Stimulated activated CD8-positive, alpha-beta memory T cell treated with anti-CD3 and anti-CD28 coated beads, Interleukin-12 subunit alpha, Interleukin-12 subunit beta, amount 100 ng/mL, for 24 hours (primary cell): Measurements from ENCODE around the gene GOLGA7B.
"Not testable (repeated sequence)": the region's sequence is repeated elsewhere in the genome, so short reads cannot be mapped to it uniquely, and the experiment has no call there.

Experiments used
- DNase-seq: peaks from one replicate; pipeline ENCODE4 v3.0.0-alpha.2; 2020; ENCODE audit errors: extremely low read depth

The GOLGA7B gene

DNA sequence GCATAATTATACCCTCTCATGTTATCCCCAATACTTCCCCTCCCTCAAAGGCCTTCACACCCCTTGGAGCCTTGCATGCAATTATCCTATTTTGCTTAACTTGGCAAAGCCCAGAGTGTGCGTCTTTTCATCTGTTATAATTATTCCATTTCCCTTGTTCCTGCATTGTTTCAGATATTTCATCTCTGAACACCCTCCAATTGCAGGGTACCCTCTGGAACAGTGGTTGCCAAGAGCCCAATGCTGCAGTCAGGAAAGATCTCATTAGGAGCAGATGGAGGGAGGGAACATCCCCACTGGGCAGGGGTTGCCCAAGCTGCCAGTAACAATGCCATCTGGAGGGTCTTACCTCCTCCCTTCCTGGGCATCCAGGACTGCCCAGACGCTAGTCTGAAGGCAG, 18.4 kb upstream of the GOLGA7B start:
- DNase-seq, result no peak

DNA sequence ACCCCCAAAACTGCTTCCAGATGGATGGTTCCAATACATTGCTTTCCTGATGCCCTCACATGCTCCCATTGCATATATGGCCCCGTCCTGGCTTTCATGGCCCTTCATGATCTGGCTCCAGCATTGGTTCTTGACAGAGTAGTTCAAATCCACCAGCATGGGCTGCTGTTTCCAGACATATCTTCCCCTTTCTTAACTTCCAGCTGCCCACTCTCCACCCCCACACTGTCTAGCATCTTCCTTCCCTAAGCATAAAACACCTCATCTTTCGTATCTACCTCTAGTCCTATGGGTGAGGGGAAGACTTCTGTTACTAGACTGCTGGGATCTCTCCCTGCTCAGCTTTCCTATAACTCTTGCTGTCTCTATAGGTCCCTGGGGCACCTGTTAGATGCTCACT, 13.2 kb upstream of the GOLGA7B start:
- no peak for DNase-seq

- no peak for DNase-seq
These were observed 11.6 kb upstream of the GOLGA7B start for GRCh38 chr10:97838091-97838490.

DNA sequence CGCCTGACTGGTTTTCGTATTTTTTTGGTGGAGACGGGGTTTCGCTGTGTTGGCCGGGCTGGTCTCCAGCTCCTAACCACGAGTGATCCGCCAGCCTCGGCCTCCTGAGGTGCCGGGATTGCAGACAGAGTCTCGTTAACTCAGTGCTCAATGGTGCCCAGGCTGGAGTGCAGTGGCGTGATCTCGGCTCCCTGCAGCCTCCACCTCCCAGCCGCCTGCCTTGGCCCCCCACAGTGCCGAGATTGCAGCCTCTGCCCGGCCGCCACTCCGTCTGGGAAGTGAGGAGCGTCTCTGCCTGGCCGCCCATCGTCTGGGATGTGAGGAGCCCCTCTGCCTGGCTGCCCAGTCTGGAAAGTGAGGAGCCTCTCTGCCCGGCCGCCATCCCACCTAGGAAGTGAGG, 8.5 kb upstream of the GOLGA7B start:
- not testable (repeated sequence) for DNase-seq

GRCh38 chr10:97842114-97842513, 7.5 kb upstream of the GOLGA7B start:
- DNase-seq, result not testable (repeated sequence)

DNA sequence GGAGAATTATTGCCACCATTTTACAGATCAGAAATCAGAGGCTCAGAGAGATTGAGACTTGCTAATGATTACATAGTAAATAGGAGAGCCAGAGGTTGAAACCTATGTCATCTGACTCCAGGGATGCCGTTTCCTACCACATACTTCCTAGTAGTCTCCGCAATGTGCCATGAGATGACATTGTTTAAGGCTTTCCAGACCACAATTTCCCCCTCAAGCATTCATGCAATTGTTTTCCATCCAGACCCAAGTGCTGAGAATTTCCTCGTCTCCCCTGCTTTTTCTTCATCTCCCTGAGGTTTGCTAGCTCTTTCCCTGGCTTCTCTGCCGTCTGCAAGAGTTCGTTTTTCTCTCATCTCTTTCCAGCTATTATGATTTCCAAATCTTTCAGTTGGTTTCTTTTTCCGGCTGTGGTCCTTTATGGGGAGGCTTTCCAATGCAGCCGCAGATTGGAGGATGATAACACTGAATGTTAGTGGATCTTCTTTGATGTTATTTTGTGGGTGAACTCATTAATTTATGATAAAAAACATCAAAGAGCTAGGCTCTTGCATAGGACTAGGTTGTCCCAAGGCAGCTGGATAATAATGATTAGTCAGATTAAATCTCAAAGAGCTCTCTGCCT, 6.9 kb upstream of the GOLGA7B start:
- DNase-seq, result no peak

DNA sequence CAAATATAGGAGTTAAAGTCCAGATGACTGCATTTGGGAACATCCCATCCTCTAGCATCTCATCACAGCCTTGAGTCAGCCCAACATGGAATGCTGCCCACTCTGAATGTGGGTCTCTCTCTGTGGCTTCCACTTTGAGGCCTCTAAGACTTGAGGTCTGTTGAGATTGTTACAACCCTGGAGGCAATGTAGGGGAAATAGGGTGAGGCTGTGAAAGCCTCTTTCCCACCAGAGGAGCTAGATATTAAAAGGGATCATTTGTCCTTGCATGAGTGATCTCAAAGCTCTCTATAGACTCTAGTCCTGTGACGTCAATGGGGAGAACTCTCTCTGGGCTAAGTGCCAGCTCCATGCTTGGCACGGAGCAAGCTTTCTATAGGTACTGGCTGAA, 6.4 kb upstream of the GOLGA7B start:
- no peak for DNase-seq

DNA sequence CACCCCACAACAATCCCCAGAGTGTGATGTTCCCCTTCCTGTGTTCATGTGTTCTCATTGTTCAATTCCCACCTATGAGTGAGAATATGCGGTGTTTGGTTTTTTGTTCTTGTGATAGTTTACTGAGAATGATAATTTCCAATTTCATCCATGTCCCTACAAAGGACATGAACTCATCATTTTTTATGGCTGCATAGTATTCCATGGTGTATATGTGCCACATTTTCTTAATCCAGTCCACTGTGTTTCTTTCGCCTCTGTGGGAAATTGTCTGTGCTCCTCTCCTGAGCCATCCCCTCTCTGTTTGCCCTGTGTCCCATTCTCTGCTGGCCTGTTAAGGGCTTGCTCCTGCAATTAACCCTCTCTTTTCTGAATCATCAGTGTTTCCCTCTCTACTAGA, 5.7 kb upstream of the GOLGA7B start:
- not testable (repeated sequence) for DNase-seq

GRCh38 chr10:97844678-97845077, 5.0 kb upstream of the GOLGA7B start:
- no peak for DNase-seq

GRCh38 chr10:97849103-97849686, 448 bp upstream of the GOLGA7B start:
- DNase-seq, result no peak

DNA sequence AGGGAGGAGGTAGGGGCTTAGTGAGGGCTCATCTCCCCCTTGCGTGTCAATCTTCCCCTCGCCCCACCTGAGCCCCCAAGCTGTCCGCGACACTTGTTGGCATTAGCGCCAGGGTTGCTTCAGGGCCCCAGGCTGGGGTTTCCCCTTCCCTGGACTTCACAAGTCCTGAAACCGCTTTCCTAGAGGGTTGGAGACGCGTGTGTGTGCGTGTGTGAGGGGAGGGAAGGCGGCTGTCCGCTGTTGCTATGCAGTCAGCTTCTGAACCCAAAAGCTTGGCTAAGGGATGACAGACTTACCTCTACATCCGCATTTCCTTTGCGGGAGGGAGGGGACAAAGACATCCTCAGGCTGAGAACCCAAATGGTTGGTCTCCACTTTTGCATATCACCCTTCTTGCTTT, 803 bp downstream of the GOLGA7B start:
- DNase-seq, result no peak

DNA sequence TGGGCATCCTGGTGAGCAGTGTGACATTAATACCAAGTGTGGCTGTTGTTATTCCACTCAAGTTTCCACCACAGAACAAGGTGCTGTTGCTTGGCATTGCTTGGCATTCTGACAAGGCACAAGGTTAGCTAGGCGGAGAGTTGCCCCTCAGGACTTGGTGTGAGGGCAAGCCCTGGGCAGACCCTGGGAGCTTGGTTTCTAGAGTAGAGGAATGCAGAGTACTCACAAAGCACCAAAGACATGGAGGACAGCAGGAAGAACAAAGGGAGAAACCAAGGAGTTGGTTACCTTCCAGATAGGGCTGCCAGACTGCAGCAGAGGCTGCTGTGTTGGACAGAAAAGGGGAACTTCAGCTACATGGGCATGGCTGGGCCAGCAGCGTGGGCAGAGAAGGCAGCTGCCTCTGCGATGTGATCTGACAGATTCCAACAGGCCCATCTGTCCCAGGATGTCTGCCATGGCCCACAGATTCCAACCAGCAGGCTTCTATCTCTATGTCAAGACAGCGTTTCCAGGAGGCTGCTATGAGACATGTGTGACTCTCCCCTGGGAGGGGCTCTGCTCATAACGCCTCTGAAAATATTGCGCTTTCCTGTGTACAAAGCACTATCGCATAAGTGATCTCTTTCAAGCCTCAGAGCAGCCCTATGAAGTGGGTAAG, 1.8 kb downstream of the GOLGA7B start:
- no peak for DNase-seq

DNA sequence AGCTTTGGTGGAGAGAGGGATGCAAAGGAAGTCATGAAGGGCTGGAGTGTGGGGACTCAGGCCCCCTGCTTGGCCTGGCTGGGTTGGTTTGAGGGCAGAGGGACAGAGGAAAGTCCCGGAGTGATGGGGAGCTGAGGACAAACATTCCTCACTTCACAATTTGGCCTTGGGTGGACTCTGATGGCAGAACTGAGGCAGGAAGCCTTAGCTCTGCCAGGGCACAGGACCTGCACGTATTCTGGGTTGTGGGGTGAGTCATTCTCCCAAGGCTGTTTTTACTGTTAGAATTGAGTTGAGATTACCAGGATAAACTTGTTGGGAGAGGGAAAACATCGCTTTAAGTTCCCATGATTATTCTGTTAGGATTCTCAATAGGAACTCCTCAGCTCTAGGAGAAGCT, 2.6 kb downstream of the GOLGA7B start:
- no peak for DNase-seq

DNA sequence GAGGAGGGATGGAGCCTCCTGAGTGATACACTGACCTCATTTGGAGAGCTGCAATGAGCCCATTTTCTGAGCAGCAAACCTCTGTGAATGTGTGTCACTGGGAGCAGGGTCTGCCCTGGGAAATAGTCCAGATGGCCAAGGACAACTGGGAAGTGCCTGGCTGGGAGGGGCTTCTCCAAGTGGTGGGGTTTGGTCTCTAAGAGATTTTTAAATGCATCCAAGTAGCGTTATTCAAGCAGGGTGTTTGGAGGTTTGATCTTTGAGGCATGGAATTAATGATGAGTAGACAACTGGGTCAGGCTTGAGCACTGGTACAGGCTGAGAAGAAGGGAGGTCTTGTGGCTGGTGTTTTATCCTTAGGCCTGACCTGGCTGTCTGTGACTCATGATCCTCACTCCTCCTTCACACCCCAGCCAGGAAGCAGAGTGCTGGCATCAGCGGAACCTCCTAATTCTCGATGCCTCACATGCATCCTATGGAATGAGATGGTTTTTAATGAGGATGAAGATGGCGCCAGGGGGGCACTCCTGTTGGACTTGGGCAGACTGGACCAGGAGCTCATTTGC, 3.3 kb downstream of the GOLGA7B start:
- no peak for DNase-seq

- no peak for DNase-seq
These were observed 5.1 kb downstream of the GOLGA7B start for GRCh38 chr10:97854743-97855142.

DNA sequence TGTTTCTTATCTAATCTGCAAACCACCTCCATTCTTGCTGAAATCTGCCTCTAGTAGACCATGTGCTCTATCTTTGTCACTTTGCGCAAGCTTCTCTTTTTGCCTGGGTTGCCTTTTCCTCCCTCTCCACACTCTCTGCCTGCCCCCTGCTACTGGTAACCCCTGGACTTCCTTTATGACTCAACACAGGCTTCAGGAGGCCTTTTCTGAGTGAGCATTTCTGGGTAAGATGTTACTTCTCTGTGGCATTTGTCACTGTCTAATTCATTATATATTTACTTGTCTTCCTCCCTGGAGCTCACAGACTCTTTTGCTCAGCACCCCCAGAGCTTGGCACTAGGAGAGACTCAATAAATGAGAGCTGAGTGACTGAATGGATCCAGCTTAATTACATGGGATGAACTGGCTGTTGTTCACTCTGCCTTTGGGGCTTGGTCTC, 8.4 kb downstream of the GOLGA7B start:
- no peak for DNase-seq

- no peak for DNase-seq
These were observed 11.6 kb downstream of the GOLGA7B start for GRCh38 chr10:97861097-97861750.

- no peak for DNase-seq
These were observed 12.3 kb downstream of the GOLGA7B start for GRCh38 chr10:97861924-97862323.

DNA sequence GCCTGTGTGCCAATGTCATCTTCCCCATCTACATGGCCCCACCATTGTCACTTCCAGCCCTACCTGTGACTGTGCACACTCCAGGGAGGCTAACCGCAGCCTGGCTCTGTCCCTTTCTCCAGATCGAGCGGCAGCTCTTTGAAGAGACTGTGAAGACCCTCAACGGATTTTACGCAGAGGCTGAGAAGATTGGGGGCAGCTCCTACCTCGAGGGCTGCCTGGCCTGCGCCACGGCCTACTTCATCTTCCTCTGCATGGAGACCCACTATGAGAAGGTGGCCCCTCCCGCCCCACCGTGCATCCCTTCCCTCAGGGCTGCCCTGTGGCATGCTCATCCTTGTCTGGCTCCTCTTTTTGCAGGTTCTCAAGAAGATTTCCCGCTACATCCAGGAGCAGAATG, 14.2 kb downstream of the GOLGA7B start:
- DNase-seq, result no peak

- DNase-seq, result no peak
These were observed 15.8 kb downstream of the GOLGA7B start for GRCh38 chr10:97865488-97865887.

DNA sequence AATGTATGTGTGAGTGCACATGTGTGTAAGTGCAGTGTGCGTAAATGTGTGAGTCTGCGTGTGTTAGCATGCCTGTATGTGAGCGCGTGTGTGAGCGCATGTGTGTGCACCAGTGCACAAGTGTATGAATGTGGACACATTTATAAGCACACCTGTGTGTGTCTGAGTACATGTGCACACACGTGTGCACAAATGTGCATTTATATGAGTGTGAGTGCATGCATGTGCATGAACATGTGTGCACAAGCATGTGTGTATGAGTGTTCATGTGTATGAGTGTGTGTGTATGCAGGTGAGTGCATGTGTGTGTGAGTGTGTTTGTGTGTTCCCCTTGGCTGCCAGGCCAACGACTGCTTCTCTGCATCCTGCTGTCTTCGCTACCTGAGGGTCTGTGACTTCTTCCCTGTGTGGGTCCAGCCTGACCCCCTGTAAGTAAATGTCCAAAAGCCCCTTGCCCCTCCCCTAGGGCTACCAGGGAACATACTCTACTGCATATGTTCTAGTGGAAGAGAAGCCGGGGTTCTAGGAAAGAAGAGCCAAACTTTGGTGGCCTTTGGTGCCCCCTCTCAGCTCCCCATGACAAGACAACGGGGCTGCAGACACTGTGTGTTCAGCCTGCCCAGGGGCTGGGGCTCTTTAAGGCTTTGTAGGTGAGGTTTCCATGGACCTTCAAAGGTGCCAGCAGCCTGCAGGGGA, 17.0 kb downstream of the GOLGA7B start:
- DNase-seq, result no peak

DNA sequence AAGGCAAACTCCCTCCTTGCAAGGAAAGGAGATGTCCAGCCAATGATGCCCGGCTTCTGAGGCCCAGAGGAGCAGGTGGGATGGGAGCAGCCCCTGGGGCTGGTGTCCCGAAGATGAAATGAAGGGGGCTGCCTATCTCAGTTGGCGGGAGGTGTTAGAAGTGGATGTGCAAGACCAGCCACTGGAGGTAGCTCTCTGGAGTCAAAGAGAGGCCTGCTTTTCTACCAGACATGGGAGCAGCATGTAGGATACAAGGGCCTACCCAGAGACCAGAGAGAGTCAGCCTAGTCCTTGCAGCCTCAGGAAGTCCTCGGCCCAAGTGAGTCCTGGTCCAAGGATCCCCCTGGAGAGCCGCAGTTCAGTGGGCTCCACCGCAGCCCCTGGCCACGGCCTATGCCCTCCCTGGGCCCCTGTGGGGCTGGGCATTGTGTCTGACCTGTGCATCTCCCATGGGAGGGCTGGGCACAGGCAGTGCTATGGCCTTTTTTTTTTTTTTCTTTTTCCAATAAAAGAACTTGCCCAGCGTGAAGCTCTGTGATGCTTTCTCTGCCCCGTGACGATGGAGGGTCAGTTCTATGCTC, 17.7 kb downstream of the GOLGA7B start:
- DNase-seq, result no peak
